Fibroblast of villous mesenchyme (primary cell): Measurements from ENCODE around the gene FGF14. TPM values are rescaled to one million over a fixed set of nuclear protein-coding genes. Genes with fewer than 3 reads are reported as not detected.

ENCODE experiments used
- DNase-seq: peaks from one replicate; pipeline ENCODE4 v3.0.0-alpha.2; 2010; ENCODE audit warnings: low read depth
- H3K4me3 ChIP-seq: 2 replicates; pipeline ENCODE4 v1.5.1; 2011; ENCODE audit warnings: low read depth, mild to moderate bottlenecking, low read length
- total RNA-seq: library from RNA; depleted of rRNA; stranded (reverse); fragments of >200 nt; gene quantifications from 2 replicates; pipeline ENCODE4 v1.2.3, GENCODE V29; 2012
- TF ChIP-seq, protein P1 (sequence below): IDR thresholded peaks from 2 replicates; pipeline ENCODE4 v1.5.1; 2012; ENCODE audit warnings: low read depth, mild to moderate bottlenecking, low read length; ENCODE audit not compliant: insufficient read depth

Gene FGF14
- total RNA-seq, 1 donor = under 0.01 TPM

GRCh38 chr13:102394158-102395053 is 7.4 kb downstream of the FGF14 start:
- peak; percentile 80 for DNase-seq
- TF ChIP-seq, protein P1, sequence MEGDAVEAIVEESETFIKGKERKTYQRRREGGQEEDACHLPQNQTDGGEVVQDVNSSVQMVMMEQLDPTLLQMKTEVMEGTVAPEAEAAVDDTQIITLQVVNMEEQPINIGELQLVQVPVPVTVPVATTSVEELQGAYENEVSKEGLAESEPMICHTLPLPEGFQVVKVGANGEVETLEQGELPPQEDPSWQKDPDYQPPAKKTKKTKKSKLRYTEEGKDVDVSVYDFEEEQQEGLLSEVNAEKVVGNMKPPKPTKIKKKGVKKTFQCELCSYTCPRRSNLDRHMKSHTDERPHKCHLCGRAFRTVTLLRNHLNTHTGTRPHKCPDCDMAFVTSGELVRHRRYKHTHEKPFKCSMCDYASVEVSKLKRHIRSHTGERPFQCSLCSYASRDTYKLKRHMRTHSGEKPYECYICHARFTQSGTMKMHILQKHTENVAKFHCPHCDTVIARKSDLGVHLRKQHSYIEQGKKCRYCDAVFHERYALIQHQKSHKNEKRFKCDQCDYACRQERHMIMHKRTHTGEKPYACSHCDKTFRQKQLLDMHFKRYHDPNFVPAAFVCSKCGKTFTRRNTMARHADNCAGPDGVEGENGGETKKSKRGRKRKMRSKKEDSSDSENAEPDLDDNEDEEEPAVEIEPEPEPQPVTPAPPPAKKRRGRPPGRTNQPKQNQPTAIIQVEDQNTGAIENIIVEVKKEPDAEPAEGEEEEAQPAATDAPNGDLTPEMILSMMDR = peak; percentile 15
- H3K4me3 ChIP-seq = peak overlapping the region; percentile 77

DNA sequence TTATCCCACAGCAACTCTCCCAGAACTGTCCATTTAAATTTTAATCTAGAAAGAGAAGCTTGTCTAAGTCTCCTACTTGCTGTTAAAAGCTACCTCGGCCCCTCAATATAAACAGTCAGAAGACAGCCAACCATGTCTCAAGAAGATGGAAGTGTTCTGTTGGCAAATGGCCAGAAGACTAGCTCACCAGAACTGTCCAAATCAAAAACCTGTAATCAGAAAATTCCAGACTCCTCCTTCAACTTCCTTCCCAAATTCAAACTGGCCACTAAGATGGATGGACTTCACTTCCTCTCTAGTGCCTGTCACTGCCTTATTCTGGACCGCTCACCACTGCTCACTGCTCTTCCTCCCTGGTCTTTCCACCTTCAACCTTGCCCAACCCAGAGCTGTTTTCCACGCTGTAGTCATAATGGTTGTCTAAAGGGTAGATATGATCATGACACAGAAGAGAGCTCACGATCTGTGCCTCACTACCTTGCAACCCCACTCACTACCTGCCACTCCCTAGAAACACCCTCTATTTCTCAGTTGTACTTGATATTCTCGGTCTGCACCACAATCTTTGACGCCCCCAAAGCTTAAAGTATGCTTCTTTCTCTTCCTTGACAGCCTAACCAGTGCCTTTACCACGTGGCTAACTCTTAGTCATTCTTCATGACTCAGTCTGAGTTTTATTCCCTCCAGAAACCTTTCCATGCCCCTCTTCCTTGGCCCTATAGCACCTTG is 9.2 kb downstream of the FGF14 start:
- TF ChIP-seq, protein P1 = no peak
- no peak for DNase-seq

GRCh38 chr13:102386461-102386860 is 15.4 kb downstream of the FGF14 start:
- no peak overlapping the region for H3K4me3 ChIP-seq
- DNase-seq = no peak
- TF ChIP-seq, protein P1 = no peak

More for the DNA sequence above, 9.2 kb downstream of the FGF14 start:
- H3K4me3 ChIP-seq = no peak overlapping the region

DNA sequence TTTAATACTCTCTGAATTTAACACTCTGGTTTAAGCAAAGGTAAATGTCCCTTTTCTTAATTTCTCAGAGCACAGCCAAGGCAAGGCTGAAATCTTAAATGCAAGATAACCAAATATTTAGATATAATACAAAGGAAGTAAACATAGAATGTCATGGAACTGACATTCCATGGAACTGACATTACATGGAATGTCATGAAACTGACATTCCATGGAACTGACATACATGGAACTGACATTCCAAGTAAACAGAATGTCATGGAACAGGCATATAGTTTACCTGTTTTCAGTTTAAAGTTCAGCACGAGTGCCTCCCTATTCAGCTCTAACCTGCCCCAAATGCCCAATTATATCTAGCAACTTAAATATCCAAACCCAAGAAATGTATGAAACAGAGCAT is 21.8 kb downstream of the FGF14 start:
- no peak overlapping the region for H3K4me3 ChIP-seq
- DNase-seq = no peak
- TF ChIP-seq, protein P1 = no peak

DNA sequence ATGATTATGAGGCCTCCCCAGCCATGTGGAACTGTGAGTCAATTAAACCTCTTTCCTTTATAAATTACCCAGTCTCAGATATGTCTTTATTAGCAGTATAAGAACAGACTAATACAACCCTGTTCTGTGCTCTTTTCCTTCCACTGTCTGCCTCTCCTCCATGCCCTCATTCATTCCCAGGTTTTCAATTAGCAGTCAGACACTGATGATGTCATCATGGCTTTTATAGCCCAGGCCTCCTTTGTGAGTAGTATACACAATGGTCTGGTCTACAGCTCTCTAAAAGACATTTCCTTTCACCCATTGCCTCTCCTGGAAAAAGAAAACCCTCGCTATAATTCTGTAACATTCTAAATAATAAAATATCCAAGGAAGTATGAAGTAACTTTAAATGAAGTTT is 25.5 kb downstream of the FGF14 start:
- DNase-seq = no peak
- H3K4me3 ChIP-seq = no peak overlapping the region
- TF ChIP-seq, protein P1 = no peak

DNA sequence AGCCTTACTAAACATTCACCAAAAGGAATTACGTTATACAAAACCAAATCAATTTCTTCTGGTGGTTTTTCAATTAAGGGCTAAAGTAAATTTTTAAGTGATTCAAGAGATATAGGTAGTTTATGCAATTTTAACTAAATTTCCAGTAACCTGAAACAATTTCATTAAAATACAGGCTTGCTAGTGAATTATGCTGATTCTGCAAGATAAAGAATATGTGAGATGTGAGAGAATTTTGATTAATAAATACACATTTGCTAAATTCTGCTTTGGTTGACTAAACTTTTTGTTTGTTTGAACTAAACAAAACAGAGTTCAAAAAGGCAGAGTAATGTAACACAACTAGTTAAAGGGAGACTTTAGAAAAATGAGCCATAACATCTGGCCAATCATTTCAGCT is 27.1 kb downstream of the FGF14 start:
- no peak for DNase-seq
- H3K4me3 ChIP-seq = no peak overlapping the region
- TF ChIP-seq, protein P1 = no peak
